ENCODE measurements around the gene ARHGAP33. TPM values are rescaled to one million over a fixed set of nuclear protein-coding genes. Genes with fewer than 3 reads are reported as not detected.
A peak's percentile ranks its signal among the peaks of the same experiment; 100 is the strongest.

ARHGAP33 gene
- total RNA-seq, 1 donor from 2014 or later: 46.3 TPM

DNA sequence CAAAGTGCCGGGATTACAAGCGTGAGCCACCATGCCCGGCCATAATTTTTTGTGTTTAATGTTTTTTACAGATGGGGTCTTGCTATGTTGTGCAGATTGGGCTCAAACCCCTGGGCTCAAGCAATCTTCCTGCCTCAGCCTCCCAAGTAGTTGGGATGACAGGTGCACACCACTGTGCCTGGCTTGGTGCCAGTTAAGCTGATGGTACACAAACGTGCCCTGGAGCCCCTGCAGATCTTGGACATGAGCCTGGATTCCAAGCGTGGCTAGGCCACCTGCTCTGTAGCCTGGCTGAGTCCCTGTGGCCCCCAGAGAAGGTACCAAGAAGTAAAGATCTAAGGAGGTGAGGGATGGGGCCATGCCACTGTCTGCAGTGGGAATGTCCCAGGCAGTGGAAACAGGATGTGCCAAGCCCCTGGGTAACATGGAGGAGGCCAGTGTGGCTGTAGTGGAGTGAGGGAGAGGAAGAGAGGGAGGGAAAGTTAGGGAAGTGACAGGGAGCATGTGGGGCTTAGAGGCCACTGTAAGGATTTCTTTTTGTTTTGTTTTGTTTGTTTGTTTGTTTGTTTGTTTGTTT is 30.2 kb downstream of the ARHGAP33 start:
- peaks cover 7% of the 10 kb centered on the region for H3K27me3 Mint-ChIP-seq
- no peaks in the 10 kb centered on the region for H3K4me1 Mint-ChIP-seq (ENCODE audit: low read depth)
- no peak for DNase-seq (ENCODE audit: low spot score, unreplicated experiment)
- H3K36me3 Mint-ChIP-seq (ENCODE audit: insufficient read depth): no peaks in the 10 kb centered on the region
- H3K9me3 Mint-ChIP-seq (ENCODE audit: low read depth): no peaks in the 10 kb centered on the region
- TF ChIP-seq, protein P1, sequence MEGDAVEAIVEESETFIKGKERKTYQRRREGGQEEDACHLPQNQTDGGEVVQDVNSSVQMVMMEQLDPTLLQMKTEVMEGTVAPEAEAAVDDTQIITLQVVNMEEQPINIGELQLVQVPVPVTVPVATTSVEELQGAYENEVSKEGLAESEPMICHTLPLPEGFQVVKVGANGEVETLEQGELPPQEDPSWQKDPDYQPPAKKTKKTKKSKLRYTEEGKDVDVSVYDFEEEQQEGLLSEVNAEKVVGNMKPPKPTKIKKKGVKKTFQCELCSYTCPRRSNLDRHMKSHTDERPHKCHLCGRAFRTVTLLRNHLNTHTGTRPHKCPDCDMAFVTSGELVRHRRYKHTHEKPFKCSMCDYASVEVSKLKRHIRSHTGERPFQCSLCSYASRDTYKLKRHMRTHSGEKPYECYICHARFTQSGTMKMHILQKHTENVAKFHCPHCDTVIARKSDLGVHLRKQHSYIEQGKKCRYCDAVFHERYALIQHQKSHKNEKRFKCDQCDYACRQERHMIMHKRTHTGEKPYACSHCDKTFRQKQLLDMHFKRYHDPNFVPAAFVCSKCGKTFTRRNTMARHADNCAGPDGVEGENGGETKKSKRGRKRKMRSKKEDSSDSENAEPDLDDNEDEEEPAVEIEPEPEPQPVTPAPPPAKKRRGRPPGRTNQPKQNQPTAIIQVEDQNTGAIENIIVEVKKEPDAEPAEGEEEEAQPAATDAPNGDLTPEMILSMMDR (IDR thresholded peaks at IDR 0.05; ENCODE audit: unreplicated experiment): no peak
- no peak overlapping the region for H3K4me3 Mint-ChIP-seq (ENCODE audit: low read depth)
- no peak overlapping the region for H3K27ac Mint-ChIP-seq

GRCh38 chr19:35806597-35806996 is 31.2 kb downstream of the ARHGAP33 start:
- DNase-seq (ENCODE audit: low spot score, unreplicated experiment): no peak
- TF ChIP-seq, protein P1 (IDR thresholded peaks at IDR 0.05; ENCODE audit: unreplicated experiment): no peak
- Mint-ChIP-seq H3K9me3 (ENCODE audit: low read depth) (no peaks in the 10 kb centered on the region), H3K4me1 (ENCODE audit: low read depth) (no peaks in the 10 kb centered on the region), H3K27me3 (peaks cover 10% of the 10 kb centered on the region), H3K36me3 (ENCODE audit: insufficient read depth) (no peaks in the 10 kb centered on the region), H3K4me3 (ENCODE audit: low read depth) (no peak overlapping the region), H3K27ac (no peak overlapping the region)

DNA sequence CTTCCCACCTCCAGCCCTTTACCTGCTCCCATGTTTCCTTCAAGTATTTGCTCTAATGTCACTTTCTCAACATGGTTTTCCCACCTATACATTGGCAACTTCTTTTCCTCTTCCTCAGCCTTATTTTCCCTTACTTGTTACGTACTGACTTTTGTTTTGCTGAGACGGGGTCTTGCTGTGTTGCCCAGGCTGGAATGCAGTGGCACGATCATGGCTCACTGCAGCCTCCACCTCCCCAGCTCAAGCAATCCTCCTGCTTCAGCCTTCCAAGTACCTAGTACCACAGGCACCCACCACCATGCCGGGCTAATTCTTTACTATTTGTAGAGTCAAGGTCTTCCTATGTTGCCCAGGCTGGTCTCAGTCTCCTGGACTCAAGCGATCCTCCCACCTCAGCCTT is 32.3 kb downstream of the ARHGAP33 start:
- DNase-seq (ENCODE audit: low spot score, unreplicated experiment): no peak
- Mint-ChIP-seq H3K9me3 (ENCODE audit: low read depth) (no peaks in the 10 kb centered on the region), H3K4me3 (ENCODE audit: low read depth) (no peak overlapping the region), H3K36me3 (ENCODE audit: insufficient read depth) (no peaks in the 10 kb centered on the region), H3K27me3 (peaks cover 10% of the 10 kb centered on the region), H3K4me1 (ENCODE audit: low read depth) (peaks cover under 1% of the 10 kb centered on the region), H3K27ac (no peak overlapping the region)
- TF ChIP-seq, protein P1 (IDR thresholded peaks at IDR 0.05; ENCODE audit: unreplicated experiment): no peak

DNA sequence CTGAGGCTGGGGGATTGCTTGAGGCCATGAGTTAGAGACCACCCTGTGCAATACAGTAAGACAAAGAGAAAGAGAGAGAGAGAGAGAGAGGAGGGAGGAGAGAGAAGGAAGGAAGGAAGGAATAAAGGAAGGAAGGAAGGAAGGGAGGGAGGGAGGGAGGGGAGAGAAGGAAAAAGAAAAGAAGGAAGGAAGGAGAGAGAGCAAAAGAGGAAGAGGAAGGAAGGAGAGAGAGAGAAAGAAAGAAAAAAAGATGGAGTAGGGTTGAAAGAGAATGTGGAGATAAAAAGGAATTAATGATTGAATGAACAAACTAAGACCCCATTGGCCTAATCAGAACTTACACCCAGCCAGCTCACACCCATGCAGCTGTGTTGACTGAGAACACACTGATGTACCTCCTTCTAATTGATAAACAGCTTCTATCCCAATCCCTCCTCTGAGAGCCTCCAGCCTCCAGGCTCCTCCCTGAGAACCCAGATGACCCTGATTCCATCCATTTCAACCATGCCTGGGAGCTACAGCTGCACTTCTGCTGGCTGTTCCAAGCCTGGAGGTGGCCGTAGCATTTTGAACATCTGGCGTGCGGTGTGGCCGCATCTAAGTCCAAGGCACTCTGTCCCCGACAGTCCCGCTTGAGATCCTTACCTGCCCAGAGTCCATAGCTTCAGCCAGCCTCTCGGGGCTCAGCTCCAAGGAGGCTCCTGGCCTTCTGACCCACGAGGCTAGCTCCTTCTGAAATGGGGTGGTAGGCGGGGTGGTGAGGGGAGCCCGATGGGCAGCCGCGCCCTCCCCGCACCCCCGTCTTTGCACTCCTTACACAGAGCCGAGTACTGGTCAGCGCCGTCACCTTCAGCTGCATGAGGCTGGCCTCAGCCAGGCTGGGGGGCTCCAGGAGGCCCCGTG is 36.2 kb downstream of the ARHGAP33 start:
- Mint-ChIP-seq H3K27me3 (peaks cover 16% of the 10 kb centered on the region), H3K9me3 (ENCODE audit: low read depth) (no peaks in the 10 kb centered on the region), H3K27ac (peak overlapping the region; percentile 2), H3K36me3 (ENCODE audit: insufficient read depth) (no peaks in the 10 kb centered on the region), H3K4me1 (ENCODE audit: low read depth) (peaks cover 2% of the 10 kb centered on the region), H3K4me3 (ENCODE audit: low read depth) (no peak overlapping the region)
- DNase-seq (ENCODE audit: low spot score, unreplicated experiment): no peak
- TF ChIP-seq, protein P1 (IDR thresholded peaks at IDR 0.05; ENCODE audit: unreplicated experiment): no peak

GRCh38 chr19:35812220-35813042 is 37.1 kb downstream of the ARHGAP33 start, which contains the start of gene PRODH2:
Gene PRODH2, minus strand, starts transcription at chr19:35812845. Its CDS starts 40 bp downstream, at chr19:35812805.
- DNase-seq (ENCODE audit: low spot score, unreplicated experiment): no peak
- Mint-ChIP-seq H3K36me3 (ENCODE audit: insufficient read depth) (no peaks in the 10 kb centered on the region), H3K4me1 (ENCODE audit: low read depth) (peaks cover 2% of the 10 kb centered on the region), H3K27ac (peak within 1 kb of the TSS; percentile 2), H3K9me3 (ENCODE audit: low read depth) (no peaks in the 10 kb centered on the region), H3K27me3 (peaks cover 17% of the 10 kb centered on the region), H3K4me3 (ENCODE audit: low read depth) (no peak within 1 kb of the TSS)
- TF ChIP-seq, protein P1 (IDR thresholded peaks at IDR 0.05; ENCODE audit: unreplicated experiment): no peak

Data from progenitor cell of endocrine pancreas (in vitro differentiated cells).